Head of caudate nucleus (tissue), 42 donors: ENCODE measurements around the gene REXO5.

ENCODE experiments used
- DNase-seq, 42 donors: peaks; one replicate each; pipeline versions ENCODE4 v3.0.0 to v3.0.0-alpha.2; 2020 to 2021; ENCODE audit warnings: mixed read lengths in 7 of 42
- intact Hi-C: fragments of 100-400 bp; cut with DNase I; formaldehyde crosslinking; loops from one replicate; pipeline ENCODE4 v1.15.0; 2022

Gene REXO5

DNA sequence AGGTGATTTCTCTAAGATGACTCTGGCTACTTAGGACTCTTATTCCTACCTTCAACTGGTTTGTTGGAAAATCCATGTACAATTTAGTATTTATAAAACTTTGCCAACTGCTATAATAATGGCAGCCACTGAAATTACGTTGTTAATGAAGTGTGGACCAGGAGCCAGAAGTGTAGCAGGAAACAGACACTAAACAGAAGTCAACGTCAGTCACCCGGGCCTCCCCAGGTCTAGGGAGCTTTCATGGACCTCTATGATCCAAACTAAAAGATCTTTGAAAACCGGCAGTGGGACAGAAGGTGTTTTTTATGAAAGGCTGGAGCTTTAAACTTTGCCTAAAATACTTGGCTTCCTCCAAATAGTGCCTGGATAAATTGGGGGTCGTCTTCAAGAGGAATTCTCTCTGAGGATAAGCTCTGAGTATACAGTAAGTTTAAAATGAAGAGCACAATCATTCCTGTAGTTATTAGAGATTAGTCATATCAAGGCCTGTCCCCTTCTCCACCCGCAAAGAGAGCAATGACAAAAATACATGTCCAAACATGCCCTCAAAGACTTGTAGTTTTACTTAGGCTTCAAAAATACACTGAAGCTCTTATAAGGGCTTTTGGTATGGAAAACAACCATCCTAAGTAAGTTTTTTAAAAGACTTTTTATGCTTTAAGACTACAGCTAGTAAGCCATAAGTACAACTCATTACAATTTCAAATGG, 59.2 kb downstream of the REXO5 start:
- no peak for DNase-seq
- intact Hi-C loops, result no loop called here

- intact Hi-C loops, result no loop called here
- DNase-seq, result peak in 5 of 42 donors; percentile 5 to 56 (median 21)
These were observed 59.9 kb downstream of the REXO5 start for GRCh38 chr16:20866145-20866772.

- intact Hi-C loops, result no loop called here
- DNase-seq, result no peak
These were observed 60.5 kb downstream of the REXO5 start for GRCh38 chr16:20866801-20867200.

DNA sequence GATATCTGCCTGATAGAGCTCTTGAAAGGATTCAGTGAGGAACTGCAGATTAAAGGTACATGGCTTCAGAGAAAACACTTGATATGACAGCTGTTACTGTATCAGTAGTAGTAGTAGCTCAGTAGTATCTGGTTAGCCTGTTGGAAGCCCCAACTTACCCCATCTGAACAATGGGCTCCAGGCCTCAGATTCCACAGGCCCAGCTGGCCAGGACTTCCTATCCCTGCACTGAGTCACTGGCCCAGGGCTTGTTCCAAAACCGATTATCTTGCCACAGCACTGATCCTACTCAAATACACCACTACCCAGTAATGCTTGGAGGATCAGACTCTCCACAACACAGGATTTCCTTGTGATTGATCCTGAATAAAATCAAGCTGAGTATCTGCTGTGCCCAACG, 61.3 kb downstream of the REXO5 start:
- DNase-seq, result no peak
- intact Hi-C loops, result no loop called here

DNA sequence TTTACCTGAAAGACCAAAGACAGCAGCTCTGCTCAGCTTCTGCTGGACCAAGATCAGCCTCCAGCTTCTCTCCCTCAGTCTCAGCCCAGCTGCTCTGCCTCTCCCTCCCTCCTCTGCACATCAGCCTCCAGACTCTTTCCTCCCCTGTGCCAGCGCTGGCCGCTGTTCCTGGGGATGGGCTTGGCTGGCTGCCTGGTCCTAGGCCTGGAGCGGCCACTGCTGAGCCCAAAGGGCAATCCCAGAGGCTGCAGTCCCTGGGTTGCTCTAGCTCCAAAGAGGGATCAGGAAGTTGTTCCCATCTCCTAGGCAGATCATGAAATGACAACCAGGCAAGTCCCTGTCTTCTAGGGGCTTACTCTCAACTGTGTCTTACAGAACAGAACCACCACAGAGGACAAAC, 62.6 kb downstream of the REXO5 start:
- intact Hi-C loops, result no loop called here
- DNase-seq, result peak; percentile 48 to 94 (median 84)

- no peak for DNase-seq
- intact Hi-C loops, result no loop called here
These were observed 63.9 kb downstream of the REXO5 start for GRCh38 chr16:20870122-20870820.

- DNase-seq, result no peak
- intact Hi-C loops, result no loop called here
These were observed 64.9 kb downstream of the REXO5 start for GRCh38 chr16:20871258-20871657.

DNA sequence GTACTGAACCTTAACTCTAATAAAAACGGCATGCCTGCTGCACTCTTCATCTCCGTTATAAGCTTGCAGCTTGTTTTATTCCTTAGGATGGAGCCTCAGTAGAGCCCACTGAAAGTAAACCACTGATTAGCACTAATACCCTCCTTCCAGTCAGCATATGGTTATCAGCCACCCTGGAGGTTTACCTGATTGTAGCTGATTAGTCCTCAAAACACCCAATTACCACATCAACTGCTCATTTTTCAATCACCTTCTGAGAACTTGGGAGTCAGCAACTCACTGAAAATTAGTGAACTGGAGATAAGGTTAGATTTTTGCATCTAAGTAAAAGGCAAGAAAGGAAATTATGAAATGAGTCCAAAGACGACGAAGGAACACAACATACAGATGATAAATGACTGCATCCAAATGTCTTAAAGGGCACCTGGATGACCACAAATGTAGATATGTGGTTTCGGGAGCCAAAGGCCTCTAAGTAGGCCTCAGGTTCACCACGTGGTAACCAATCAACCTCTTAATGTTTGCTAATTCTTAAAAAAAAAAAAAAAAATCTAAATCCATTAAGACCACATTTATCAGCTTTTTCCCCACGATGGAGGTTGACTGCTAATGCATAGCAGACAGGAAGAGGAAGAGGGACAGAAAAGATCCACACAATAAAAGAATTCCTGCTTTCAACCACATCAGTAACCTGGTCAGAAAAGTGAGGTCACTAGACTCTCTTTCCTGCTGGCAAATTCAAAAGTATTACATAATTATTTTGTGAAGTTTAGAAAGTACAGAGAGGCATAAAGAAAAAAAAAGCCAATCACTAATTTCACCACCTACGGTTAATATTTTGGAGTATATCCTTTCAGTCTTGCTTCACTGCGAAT, 65.9 kb downstream of the REXO5 start:
- intact Hi-C loops, result no loop called here
- no peak for DNase-seq

- DNase-seq, result no peak
- intact Hi-C loops, result no loop called here
These were observed 67.0 kb downstream of the REXO5 start for GRCh38 chr16:20873331-20873730.

DNA sequence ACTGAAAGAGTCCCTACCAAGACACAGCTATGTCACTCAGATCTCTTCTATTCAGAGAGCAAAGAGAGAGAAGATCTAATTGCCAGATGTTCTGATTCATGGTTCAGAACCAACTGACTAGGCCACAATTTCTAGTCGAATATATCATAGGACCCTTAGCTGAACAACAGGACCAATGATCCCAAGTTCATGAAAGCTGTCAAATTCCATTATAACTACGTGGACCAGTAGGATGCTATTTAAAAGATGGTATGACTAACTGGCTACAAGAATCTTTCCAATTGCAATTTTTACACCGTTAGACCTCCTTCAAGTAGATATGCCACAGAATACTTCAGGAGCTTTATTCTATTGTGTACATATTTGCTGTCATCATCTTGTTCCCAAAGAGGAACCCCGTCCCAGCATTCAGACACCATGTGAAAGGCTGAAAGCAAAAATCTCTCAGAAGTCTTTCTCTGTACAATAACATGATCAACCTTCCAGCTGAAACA, 67.8 kb downstream of the REXO5 start:
- intact Hi-C loops, result no loop called here
- no peak for DNase-seq

DNA sequence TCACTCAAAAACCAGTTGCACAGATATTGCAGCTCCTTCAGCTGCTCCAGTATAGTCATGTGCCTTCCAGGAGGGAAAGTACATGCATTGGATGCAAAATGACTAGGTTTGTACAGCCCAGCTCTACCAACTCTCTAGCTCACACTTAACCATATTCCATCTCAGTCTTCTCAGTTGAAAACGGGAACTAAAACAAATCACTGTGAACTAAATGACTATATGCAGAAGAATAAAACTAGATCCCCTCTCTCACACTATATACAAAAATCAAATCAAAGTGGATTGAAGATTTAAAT, 69.0 kb downstream of the REXO5 start:
- no peak for DNase-seq
- intact Hi-C loops, result no loop called here

DNA sequence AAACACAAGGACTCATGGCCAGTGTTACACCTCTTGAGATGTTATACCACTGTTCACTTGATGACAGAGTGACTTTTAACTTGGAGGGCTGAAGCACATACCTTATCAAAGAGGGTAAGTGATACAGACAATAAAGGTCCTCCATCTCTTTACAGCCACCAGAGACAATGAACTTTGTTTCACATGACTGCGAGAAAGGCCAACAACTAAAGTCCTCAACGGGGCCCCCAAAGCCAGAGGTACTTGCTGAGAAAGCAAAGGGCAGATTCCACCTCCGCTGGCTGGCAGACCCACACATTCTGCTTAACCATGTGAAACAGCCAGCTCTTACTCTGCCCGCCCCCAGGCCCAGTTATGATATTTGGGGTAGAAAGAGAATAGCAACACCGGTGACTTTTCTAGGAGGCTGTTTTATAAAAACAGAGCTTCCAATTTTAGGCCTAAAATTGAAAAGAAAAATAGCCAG, 72.4 kb downstream of the REXO5 start:
- peak in 18 of 42 donors; percentile 8 to 62 (median 28) for DNase-seq
- intact Hi-C loops, result no loop called here

DNA sequence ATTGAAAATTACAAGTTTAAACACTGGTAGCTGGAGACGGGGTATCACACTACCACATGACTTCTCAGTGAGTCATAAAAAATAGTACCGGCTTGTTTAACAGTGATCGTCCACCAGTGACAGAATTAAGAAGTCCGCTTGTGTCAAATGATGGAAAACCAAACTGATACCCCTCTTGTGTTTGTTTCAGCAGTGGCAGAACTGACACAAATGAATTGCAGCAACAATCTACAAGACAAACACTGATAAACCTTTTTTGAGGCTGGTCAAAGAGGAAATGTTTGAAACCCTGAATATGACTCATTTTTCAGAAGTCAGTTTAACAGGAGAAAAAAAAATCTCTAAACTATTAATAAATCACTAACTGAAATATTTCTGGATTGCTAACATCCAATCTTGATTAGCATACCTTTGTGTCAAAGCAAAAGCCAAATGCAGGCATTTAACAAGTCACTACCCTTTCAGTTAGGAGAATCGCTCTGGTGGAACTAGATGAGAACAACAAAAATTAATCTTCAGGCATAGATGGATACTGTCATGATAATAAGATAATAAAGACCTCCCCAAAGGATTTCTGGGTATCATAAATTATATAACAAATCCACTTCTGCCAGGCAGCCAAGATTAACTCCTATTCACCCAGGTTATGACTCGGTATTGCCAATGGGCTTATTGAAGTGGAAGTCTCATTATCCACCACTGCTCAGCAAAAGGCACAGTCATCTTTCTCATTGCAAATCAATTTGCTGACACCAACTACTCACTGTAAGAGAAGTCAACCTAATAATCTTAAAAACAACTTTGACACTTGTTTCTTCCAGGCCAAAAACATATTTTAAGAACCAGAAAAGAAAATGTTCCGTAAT, 73.1 kb downstream of the REXO5 start:
- intact Hi-C loops, result no loop called here
- no peak for DNase-seq

- intact Hi-C loops, result no loop called here
- no peak for DNase-seq
These were observed 74.7 kb downstream of the REXO5 start for GRCh38 chr16:20880867-20881502.

DNA sequence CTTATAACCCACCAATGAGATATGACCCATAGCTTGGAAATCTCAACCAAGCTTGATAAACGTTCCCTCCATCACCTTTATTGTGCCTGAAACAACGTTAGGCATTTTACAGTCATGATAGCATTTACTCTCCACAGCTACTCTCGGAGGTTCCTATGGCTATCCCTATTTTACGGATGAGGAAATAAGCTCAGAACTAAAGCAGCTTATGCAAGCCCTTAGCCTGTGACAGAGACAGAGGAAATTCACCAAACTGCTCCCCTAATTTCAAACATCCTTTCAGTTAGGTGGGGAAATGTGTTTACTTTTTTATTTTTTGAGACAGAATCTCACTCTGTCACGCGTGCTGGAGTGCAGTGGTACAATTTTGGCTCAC, 75.2 kb downstream of the REXO5 start:
- intact Hi-C loops, result no loop called here
- DNase-seq, result no peak

DNA sequence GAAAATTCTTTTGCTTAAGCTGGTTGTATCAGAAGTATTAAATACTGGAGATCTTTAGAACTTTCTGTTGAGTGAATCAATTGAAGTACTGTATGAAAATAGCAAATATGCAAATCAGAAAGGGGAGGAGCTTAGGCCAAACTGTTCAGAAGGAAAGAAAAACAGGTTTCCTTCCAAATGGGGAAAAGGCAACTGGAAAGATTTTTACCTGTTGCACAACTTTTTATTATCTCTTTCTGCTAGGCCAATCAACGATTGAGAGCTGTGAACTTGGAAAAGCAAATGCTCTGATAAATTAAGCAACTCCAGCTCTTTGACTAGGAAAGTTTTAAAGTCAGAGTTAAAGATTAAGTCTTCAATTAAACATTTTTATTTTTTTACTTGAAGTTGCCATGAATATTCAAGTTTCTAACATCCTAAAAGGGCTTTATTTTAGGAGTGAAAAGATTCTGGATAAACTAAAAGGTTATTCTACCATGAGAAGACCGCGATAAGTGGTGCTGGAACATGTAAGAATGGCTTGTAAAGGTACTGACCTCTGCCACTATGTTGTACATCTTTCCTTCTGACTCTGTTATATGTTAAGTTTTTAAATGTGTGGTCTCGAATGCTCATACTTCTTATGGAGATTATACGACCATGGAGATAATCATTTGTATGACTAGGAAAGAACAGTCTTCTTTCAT, 77.4 kb downstream of the REXO5 start:
- intact Hi-C loops, result no loop called here
- DNase-seq, result no peak

DNA sequence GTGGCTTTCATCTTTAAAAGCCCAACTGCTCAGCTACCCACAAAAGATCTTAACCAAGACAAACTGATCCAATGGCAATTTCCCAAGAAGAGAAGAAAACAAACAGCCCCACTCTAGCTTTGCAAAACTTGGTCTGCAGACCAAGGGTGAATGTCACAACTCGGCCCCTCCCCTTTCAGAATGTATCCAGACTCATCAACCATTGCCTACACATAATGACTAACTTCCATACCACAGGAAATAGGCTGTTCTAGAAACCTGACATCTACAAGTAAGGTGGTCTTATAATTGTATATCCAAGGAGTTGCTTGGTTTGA, 77.9 kb downstream of the REXO5 start:
- intact Hi-C loops, result no loop called here

DNA sequence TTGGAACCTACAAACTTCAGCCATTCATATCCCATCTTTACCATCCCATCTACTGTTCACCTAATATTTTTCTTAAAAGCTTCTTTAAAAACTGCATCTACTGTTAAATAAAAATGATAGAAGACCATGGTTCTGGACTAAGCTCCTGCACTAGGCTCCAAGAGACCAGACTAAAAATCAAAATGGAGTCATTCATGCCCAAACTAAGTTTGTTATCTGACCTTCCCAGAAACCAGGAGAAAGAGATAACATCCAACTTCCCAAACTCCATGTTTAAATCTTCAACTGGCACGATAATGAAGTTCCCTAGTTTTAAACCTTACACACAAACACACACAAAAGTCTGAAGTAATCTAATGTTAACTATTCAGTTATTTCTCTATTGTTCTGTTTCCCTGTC, 80.0 kb downstream of the REXO5 start:
- DNase-seq, result no peak
- intact Hi-C loops, result no loop called here

More for the DNA sequence above, 77.9 kb downstream of the REXO5 start:
- no peak for DNase-seq
